ENCODE measurements around the gene NKAPL. TPM values are rescaled to one million over a fixed set of nuclear protein-coding genes. Genes with fewer than 3 reads are reported as not detected.

The NKAPL gene
- total and polyA plus RNA-seq, 2 of the 13 experiments (the other 11 are each of a cell fraction or from before 2014, with no cell fraction given), result not detected

GRCh38 chr6:28266962-28267694 is 8.0 kb downstream of the NKAPL start, which contains the start of gene ZSCAN26 (continued):
- TF ChIP-seq SRY (CRISPR knock-in tag; IDR thresholded peaks at IDR 0.05) (peak; percentile 98), ZNF710 (CRISPR knock-in tag; IDR thresholded peaks at IDR 0.05; ENCODE audit: borderline replicate concordance) (peak; percentile 66; the same call in 1 of the 2 replicates), ZSCAN12 (CRISPR knock-in tag; IDR thresholded peaks at IDR 0.05) (0 out of 2 replicates have a peak, but pooled peaks have one; percentile 57), ZBTB39 (CRISPR knock-in tag; IDR thresholded peaks at IDR 0.05) (no peak), CBX2 (IDR thresholded peaks at IDR 0.05; ENCODE audit: low read depth, low read length) (no peak; the same call in 1 of the 2 replicates), CBX2 (CRISPR knock-in tag; IDR thresholded peaks at IDR 0.05; ENCODE audit: low read depth) (peak; percentile 80), TEAD3 (CRISPR knock-in tag; optimal IDR thresholded peaks at IDR 0.05; ENCODE audit: borderline replicate concordance) (peak; percentile 74), TBX3 (IDR thresholded peaks at IDR 0.05; ENCODE audit: borderline replicate concordance) (peak; percentile 93), NR2F1 (CRISPR knock-in tag; IDR thresholded peaks at IDR 0.05) (0 out of 4 replicates have a peak, but pooled peaks of 1 of the 2 experiments have one; percentile 14), FOXC1 (CRISPR knock-in tag; IDR thresholded peaks at IDR 0.05; ENCODE audit: borderline replicate concordance) (peak; percentile 96), RORA (CRISPR knock-in tag; IDR thresholded peaks at IDR 0.05) (no peak), ZMYM4 (CRISPR knock-in tag; IDR thresholded peaks at IDR 0.05) (peak; percentile 91), ATRX (CRISPR knock-in tag; IDR thresholded peaks at IDR 0.05; ENCODE audit: borderline replicate concordance) (no peak), HDAC6 (IDR thresholded peaks at IDR 0.05; ENCODE audit: low read depth, low read length) (no peak), ZNF331 (CRISPR knock-in tag; IDR thresholded peaks at IDR 0.05) (peak; percentile 83)
- TF ChIP-seq, protein P1, sequence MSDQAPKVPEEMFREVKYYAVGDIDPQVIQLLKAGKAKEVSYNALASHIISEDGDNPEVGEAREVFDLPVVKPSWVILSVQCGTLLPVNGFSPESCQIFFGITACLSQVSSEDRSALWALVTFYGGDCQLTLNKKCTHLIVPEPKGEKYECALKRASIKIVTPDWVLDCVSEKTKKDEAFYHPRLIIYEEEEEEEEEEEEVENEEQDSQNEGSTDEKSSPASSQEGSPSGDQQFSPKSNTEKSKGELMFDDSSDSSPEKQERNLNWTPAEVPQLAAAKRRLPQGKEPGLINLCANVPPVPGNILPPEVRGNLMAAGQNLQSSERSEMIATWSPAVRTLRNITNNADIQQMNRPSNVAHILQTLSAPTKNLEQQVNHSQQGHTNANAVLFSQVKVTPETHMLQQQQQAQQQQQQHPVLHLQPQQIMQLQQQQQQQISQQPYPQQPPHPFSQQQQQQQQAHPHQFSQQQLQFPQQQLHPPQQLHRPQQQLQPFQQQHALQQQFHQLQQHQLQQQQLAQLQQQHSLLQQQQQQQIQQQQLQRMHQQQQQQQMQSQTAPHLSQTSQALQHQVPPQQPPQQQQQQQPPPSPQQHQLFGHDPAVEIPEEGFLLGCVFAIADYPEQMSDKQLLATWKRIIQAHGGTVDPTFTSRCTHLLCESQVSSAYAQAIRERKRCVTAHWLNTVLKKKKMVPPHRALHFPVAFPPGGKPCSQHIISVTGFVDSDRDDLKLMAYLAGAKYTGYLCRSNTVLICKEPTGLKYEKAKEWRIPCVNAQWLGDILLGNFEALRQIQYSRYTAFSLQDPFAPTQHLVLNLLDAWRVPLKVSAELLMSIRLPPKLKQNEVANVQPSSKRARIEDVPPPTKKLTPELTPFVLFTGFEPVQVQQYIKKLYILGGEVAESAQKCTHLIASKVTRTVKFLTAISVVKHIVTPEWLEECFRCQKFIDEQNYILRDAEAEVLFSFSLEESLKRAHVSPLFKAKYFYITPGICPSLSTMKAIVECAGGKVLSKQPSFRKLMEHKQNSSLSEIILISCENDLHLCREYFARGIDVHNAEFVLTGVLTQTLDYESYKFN (CRISPR knock-in tag; conservative IDR thresholded peaks at IDR 0.05), result peak; percentile 59
- TF ChIP-seq, protein P2, sequence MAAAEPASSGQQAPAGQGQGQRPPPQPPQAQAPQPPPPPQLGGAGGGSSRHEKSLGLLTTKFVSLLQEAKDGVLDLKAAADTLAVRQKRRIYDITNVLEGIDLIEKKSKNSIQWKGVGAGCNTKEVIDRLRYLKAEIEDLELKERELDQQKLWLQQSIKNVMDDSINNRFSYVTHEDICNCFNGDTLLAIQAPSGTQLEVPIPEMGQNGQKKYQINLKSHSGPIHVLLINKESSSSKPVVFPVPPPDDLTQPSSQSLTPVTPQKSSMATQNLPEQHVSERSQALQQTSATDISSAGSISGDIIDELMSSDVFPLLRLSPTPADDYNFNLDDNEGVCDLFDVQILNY (CRISPR knock-in tag; conservative IDR thresholded peaks at IDR 0.05), result 0 out of 2 replicates have a peak, but pooled peaks have one; percentile 43
- TF ChIP-seq, protein P3, sequence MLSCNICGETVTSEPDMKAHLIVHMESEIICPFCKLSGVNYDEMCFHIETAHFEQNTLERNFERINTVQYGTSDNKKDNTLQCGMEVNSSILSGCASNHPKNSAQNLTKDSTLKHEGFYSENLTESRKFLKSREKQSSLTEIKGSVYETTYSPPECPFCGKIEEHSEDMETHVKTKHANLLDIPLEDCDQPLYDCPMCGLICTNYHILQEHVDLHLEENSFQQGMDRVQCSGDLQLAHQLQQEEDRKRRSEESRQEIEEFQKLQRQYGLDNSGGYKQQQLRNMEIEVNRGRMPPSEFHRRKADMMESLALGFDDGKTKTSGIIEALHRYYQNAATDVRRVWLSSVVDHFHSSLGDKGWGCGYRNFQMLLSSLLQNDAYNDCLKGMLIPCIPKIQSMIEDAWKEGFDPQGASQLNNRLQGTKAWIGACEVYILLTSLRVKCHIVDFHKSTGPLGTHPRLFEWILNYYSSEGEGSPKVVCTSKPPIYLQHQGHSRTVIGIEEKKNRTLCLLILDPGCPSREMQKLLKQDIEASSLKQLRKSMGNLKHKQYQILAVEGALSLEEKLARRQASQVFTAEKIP (CRISPR knock-in tag; IDR thresholded peaks at IDR 0.05; ENCODE audit: borderline replicate concordance), result no peak

Data from HepG2 (cell line).